ENCODE measurements around the gene NPHP4.

NPHP4 gene

GRCh38 chr1:5975133-5975880 lies 16.9 kb downstream of the NPHP4 start:
- in situ Hi-C loops (cut with MboI; ENCODE audit: low sequenced_read_pairs): loop anchor here (10.0 kb wide), 1 partner anchor 461 kb away; no protein-coding TSS in a partner anchor

GRCh38 chr1:5974631-5975030 lies 17.6 kb downstream of the NPHP4 start:
- in situ Hi-C loops (cut with MboI; ENCODE audit: low sequenced_read_pairs): loop anchor here (10.0 kb wide), 1 partner anchor 460 kb away; no protein-coding TSS in a partner anchor

- in situ Hi-C loops (cut with MboI; ENCODE audit: low sequenced_read_pairs): loop anchor here (10.0 kb wide), 1 partner anchor 459 kb away; no protein-coding TSS in a partner anchor
These were observed 18.5 kb downstream of the NPHP4 start for GRCh38 chr1:5973771-5974170.

GRCh38 chr1:5972198-5972520 lies 20.1 kb downstream of the NPHP4 start:
- in situ Hi-C loops (cut with MboI; ENCODE audit: low sequenced_read_pairs): loop anchor here (10.0 kb wide), 1 partner anchor 457 kb away; no protein-coding TSS in a partner anchor

- in situ Hi-C loops (cut with MboI; ENCODE audit: low sequenced_read_pairs): loop anchor here (10.0 kb wide), 1 partner anchor 457 kb away; no protein-coding TSS in a partner anchor
These were observed 20.6 kb downstream of the NPHP4 start for GRCh38 chr1:5971471-5972197.

- in situ Hi-C loops (cut with MboI; ENCODE audit: low sequenced_read_pairs): loop anchor here (10.0 kb wide), 1 partner anchor 456 kb away; no protein-coding TSS in a partner anchor
These were observed 21.5 kb downstream of the NPHP4 start for GRCh38 chr1:5970610-5971273.

- in situ Hi-C loops (cut with MboI; ENCODE audit: low sequenced_read_pairs): no loop called here
These were observed 23.1 kb downstream of the NPHP4 start for GRCh38 chr1:5969168-5969567.

GRCh38 chr1:5968161-5968736 lies 24.0 kb downstream of the NPHP4 start:
- in situ Hi-C loops (cut with MboI; ENCODE audit: low sequenced_read_pairs): no loop called here

- in situ Hi-C loops (cut with MboI; ENCODE audit: low sequenced_read_pairs): no loop called here
These were observed 24.7 kb downstream of the NPHP4 start for GRCh38 chr1:5967351-5968160.

GRCh38 chr1:5966543-5967205 lies 25.6 kb downstream of the NPHP4 start:
- in situ Hi-C loops (cut with MboI; ENCODE audit: low sequenced_read_pairs): no loop called here

- in situ Hi-C loops (cut with MboI; ENCODE audit: low sequenced_read_pairs): no loop called here
These were observed 26.6 kb downstream of the NPHP4 start for GRCh38 chr1:5965586-5966131.

GRCh38 chr1:5962265-5963105 lies 29.7 kb downstream of the NPHP4 start:
- in situ Hi-C loops (cut with MboI; ENCODE audit: low sequenced_read_pairs): no loop called here

- in situ Hi-C loops (cut with MboI; ENCODE audit: low sequenced_read_pairs): no loop called here
These were observed 30.6 kb downstream of the NPHP4 start for GRCh38 chr1:5961601-5962000.

GRCh38 chr1:5960336-5960735 lies 31.9 kb downstream of the NPHP4 start:
- in situ Hi-C loops (cut with MboI; ENCODE audit: low sequenced_read_pairs): no loop called here

- in situ Hi-C loops (cut with MboI; ENCODE audit: low sequenced_read_pairs): no loop called here
These were observed 32.5 kb downstream of the NPHP4 start for GRCh38 chr1:5959667-5960230.

- in situ Hi-C loops (cut with MboI; ENCODE audit: low sequenced_read_pairs): no loop called here
These were observed 33.1 kb downstream of the NPHP4 start for GRCh38 chr1:5959087-5959486.

- in situ Hi-C loops (cut with MboI; ENCODE audit: low sequenced_read_pairs): no loop called here
These were observed 36.0 kb downstream of the NPHP4 start for GRCh38 chr1:5956022-5956830.
